Neuronal stem cell (in vitro differentiated cells): ENCODE results near the gene TIE1.
A peak's percentile ranks its signal among the peaks of the same experiment; 100 is the strongest.

ENCODE experiments used
- DNase-seq: peaks from one replicate; pipeline ENCODE4 v3.0.0-alpha.2; 2013; ENCODE audit warnings: low spot score
- H2AFZ ChIP-seq: one replicate; pipeline ENCODE4 v1.6.1; 2013; ENCODE audit warnings: mild to moderate bottlenecking, low read length, inconsistent platforms
- H2AK5ac ChIP-seq: 2 replicates; pipeline ENCODE4 v1.6.1; 2013; ENCODE audit warnings: low read depth, mild to moderate bottlenecking, inconsistent platforms, low read length, moderate library complexity, mixed read lengths
- H2BK120ac ChIP-seq: 2 replicates; pipeline ENCODE4 v1.6.1; 2013; ENCODE audit warnings: low read depth, mild to moderate bottlenecking, inconsistent platforms, low read length, moderate library complexity, mixed read lengths
- H2BK12ac ChIP-seq: one replicate; pipeline ENCODE4 v1.6.1; 2013; ENCODE audit warnings: low read length, inconsistent platforms
- H2BK15ac ChIP-seq: 2 replicates; pipeline ENCODE4 v1.6.1; 2013; ENCODE audit warnings: mild to moderate bottlenecking, low read length, inconsistent platforms, mixed read lengths
- H2BK5ac ChIP-seq: one replicate; pipeline ENCODE4 v1.6.1; 2013; ENCODE audit warnings: inconsistent platforms, mild to moderate bottlenecking, low read length, moderate library complexity
- H3K14ac ChIP-seq: one replicate; pipeline ENCODE4 v1.6.1; 2013; ENCODE audit warnings: low read length, inconsistent platforms
- H3K18ac ChIP-seq: 2 replicates; pipeline ENCODE4 v1.6.1; 2013; ENCODE audit warnings: low read length, inconsistent platforms
- H3K23ac ChIP-seq: 2 replicates; pipeline ENCODE4 v1.6.1; 2013; ENCODE audit warnings: low read depth, mild to moderate bottlenecking, mixed read lengths, low read length, inconsistent platforms; ENCODE audit not compliant: poor library complexity
- H3K27ac ChIP-seq: replicated peaks from 3 replicates; pipeline ENCODE4 v1.5.1; 2013; ENCODE audit warnings: low read length, inconsistent platforms
- H3K27me3 ChIP-seq, 3 experiments: 2 replicates each; pipeline ENCODE4 v1.6.1; 2013; ENCODE audit warnings: low read length in 3 of 3, mild to moderate bottlenecking in 2 of 3, inconsistent platforms in 1 of 3, low read depth in 1 of 3, mixed read lengths in 1 of 3, moderate library complexity in 1 of 3; ENCODE audit not compliant: control insufficient read depth in 3 of 3, insufficient read depth in 3 of 3
- H3K36me3 ChIP-seq, 2 donors: replicated peaks in 1 of 2; 2 replicates each; pipeline ENCODE4 v1.6.1; 2013; ENCODE audit warnings: low read length in 2 of 2; ENCODE audit not compliant: control insufficient read depth in 2 of 2, insufficient read depth in 2 of 2
- H3K4ac ChIP-seq: 2 replicates; pipeline ENCODE4 v1.6.1; 2013; ENCODE audit warnings: inconsistent platforms, mild to moderate bottlenecking, low read length, moderate library complexity
- H3K4me1 ChIP-seq, 2 donors: 1 replicate in 1 of 2; 2 replicates in 1 of 2; pipeline ENCODE4 v1.6.1; 2013; ENCODE audit warnings: low read length in 2 of 2, low read depth in 1 of 2; ENCODE audit not compliant: control insufficient read depth in 2 of 2, insufficient read depth in 1 of 2
- H3K4me2 ChIP-seq: one replicate; pipeline ENCODE4 v1.6.1; 2013; ENCODE audit warnings: mild to moderate bottlenecking, low read length, inconsistent platforms; ENCODE audit not compliant: insufficient read depth, poor library complexity, severe bottlenecking
- H3K4me3 ChIP-seq, 2 donors: 2 replicates each; pipeline ENCODE4 v1.5.1; 2013; ENCODE audit warnings: low read length in 2 of 2, mild to moderate bottlenecking in 2 of 2, inconsistent platforms in 1 of 2, moderate library complexity in 1 of 2
- H3K79me1 ChIP-seq: one replicate; pipeline ENCODE4 v1.6.1; 2013; ENCODE audit warnings: low read depth, mild to moderate bottlenecking, inconsistent platforms, low read length, moderate library complexity
- H3K9ac ChIP-seq: one replicate; pipeline ENCODE4 v1.6.1; 2013; ENCODE audit warnings: mild to moderate bottlenecking, low read depth, low read length, inconsistent platforms; ENCODE audit not compliant: poor library complexity
- H3K9me3 ChIP-seq, 2 donors: replicated peaks in 1 of 2; 2 replicates each; pipeline versions ENCODE3 to v1.6.1; 2013; ENCODE audit warnings: low read length in 2 of 2, mild to moderate bottlenecking in 2 of 2, inconsistent platforms in 1 of 2, low read depth in 1 of 2, mixed read lengths in 1 of 2, moderate library complexity in 1 of 2; ENCODE audit not compliant: control insufficient read depth in 2 of 2, insufficient read depth in 1 of 2
- H4K8ac ChIP-seq: one replicate; pipeline ENCODE4 v1.6.1; 2013; ENCODE audit warnings: low read depth, mild to moderate bottlenecking, inconsistent platforms, low read length, moderate library complexity
- H4K91ac ChIP-seq: one replicate; pipeline ENCODE4 v1.6.1; 2013; ENCODE audit warnings: low read length, low read depth, mild to moderate bottlenecking, inconsistent platforms; ENCODE audit not compliant: poor library complexity
- WGBS, 2 donors: extraction: QIAGEN DNeasy Blood & Tissue Kit; methylation state at CpG; one replicate each; pipeline ENCODE4 v1.1.7; 2013; ENCODE audit warnings: missing lambda C conversion rate in 2 of 2, mixed read lengths in 1 of 2; ENCODE audit not compliant: insufficient read length in 2 of 2, insufficient replicate concordance in 1 of 2; ENCODE audit errors: extremely low coverage in 2 of 2; 5-methylcytosine and 5-hydroxymethylcytosine counted together

Gene TIE1

DNA sequence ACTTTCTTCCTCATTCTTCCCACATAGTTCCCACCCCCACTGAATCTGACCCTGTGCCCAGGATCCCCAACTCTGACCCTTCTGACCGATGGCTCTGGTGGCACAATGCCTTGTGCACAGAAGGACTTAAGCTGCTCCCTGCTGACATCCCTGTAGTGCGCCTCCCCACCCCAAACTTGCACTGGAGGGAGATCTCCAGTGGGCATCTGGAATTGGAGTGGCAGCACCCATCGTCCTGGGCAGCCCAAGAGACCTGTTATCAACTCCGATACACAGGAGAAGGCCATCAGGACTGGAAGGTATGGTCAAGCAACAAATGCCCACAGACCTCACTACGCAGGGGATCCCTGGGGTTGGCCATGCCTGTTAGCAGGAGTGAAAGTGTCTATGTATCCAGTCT lies 45.9 kb downstream of the TIE1 start:
- H3K4ac ChIP-seq = no peak overlapping the region
- H3K4me3 ChIP-seq = no peak overlapping the region
- H2BK120ac ChIP-seq = no peak overlapping the region
- no peak overlapping the region for H3K14ac ChIP-seq
- H2AK5ac ChIP-seq = peak overlapping the region; percentile 88
- no peaks in the 10 kb centered on the region for H3K79me1 ChIP-seq
- no peak overlapping the region for H3K23ac ChIP-seq
- H2AFZ ChIP-seq = no peak overlapping the region
- no peak overlapping the region for H3K9ac ChIP-seq
- H3K36me3 ChIP-seq = no peaks in the 10 kb centered on the region
- H3K18ac ChIP-seq = peak overlapping the region; percentile 46
- no peak overlapping the region for H4K91ac ChIP-seq
- no peak overlapping the region for H2BK12ac ChIP-seq
- H3K27ac ChIP-seq = no peak overlapping the region
- WGBS, 2 donors = no CpG with 5 or more reads among the region's 5 CpGs
- no peaks in the 10 kb centered on the region for H3K9me3 ChIP-seq
- no peak for DNase-seq
- H4K8ac ChIP-seq = no peak overlapping the region
- H3K4me2 ChIP-seq = no peak overlapping the region
- H2BK5ac ChIP-seq = no peak overlapping the region
- H3K4me1 ChIP-seq = peaks cover 9 to 16% of the 10 kb centered on the region in 2 donors
- H3K27me3 ChIP-seq = peaks cover 0 to 60% (median 0%) of the 10 kb centered on the region in 3 experiments
- peak overlapping the region; percentile 82 for H2BK15ac ChIP-seq

DNA sequence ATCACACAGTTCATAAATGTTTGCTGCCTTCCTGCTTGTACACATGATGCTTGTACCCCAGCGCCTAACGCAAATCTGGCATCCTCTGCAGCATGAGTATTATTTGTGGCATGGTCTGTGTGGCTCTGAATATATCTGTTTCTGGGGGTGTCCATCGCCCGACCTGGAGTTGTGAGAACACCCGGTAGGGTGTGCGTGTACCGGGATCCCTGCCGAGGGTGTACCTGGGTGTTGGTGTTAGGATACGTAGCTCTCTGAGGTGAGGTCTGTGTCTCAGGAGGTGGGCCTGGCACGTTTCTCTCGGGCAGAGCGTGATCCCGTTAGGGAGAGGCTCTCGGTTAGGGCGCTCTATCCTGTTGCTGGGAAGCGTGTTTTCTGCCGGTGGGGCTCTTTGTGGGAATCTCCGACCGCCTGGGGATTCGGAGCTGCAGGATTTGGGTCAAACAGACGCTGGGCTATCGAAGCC lies 47.6 kb downstream of the TIE1 start:
- Histone ChIP-seq H2BK120ac (no peak overlapping the region), H3K14ac (no peak overlapping the region), H4K91ac (peak overlapping the region; percentile 17), H3K27ac (peak overlapping the region; percentile 62), H2AFZ (peak overlapping the region; percentile 97), H3K4me2 (peak overlapping the region; percentile 95), H3K23ac (no peak overlapping the region), H2BK12ac (no peak overlapping the region), H2BK15ac (peak overlapping the region; percentile 8), H3K4ac (peak overlapping the region; percentile 8), H3K4me3 (peak overlapping the region; percentile 44 to 81), H3K79me1 (no peaks in the 10 kb centered on the region), H3K9ac (peak overlapping the region; percentile 75), H3K36me3 (no peaks in the 10 kb centered on the region), H4K8ac (no peak overlapping the region), H2AK5ac (peak overlapping the region; percentile 58), H3K27me3 (peaks cover 0 to 64% (median 0%) of the 10 kb centered on the region in 3 experiments), H3K9me3 (no peaks in the 10 kb centered on the region), H3K18ac (peak overlapping the region; percentile 96), H3K4me1 (peaks cover 9 to 16% of the 10 kb centered on the region in 2 donors), H2BK5ac (no peak overlapping the region)
- DNase-seq = no peak
- WGBS, 2 donors = no CpG with 5 or more reads among the region's 22 CpGs

GRCh38 chr1:43348809-43349593 lies 48.2 kb downstream of the TIE1 start:
- peak overlapping the region; percentile 86 for H4K8ac ChIP-seq
- H2AFZ ChIP-seq = peak overlapping the region; percentile 97
- no CpG with 5 or more reads among the region's 72 CpGs for WGBS, 2 donors

GRCh38 chr1:43349594-43350306 lies 49.0 kb downstream of the TIE1 start:
- no peaks in the 10 kb centered on the region for H3K79me1 ChIP-seq
- no peak overlapping the region for H4K91ac ChIP-seq
- H3K4me3 ChIP-seq = peak overlapping the region; percentile 44 to 78
- peak overlapping the region; percentile 95 for H3K4me2 ChIP-seq
- peak overlapping the region; percentile 97 for H3K27ac ChIP-seq
- no peaks in the 10 kb centered on the region for H3K9me3 ChIP-seq
- no peak overlapping the region for H2BK12ac ChIP-seq
- no peak overlapping the region for H3K9ac ChIP-seq
- no peak overlapping the region for H2BK5ac ChIP-seq
- no peak overlapping the region for H4K8ac ChIP-seq
- WGBS, 2 donors = no CpG with 5 or more reads among the region's 11 CpGs
- H3K18ac ChIP-seq = peak overlapping the region; percentile 2
- H3K4me1 ChIP-seq = peaks cover 9 to 16% of the 10 kb centered on the region in 2 donors
- H3K27me3 ChIP-seq = peaks cover 0 to 56% (median 0%) of the 10 kb centered on the region in 3 experiments
- H3K23ac ChIP-seq = peak overlapping the region; percentile 92
- H3K36me3 ChIP-seq = no peaks in the 10 kb centered on the region
- peak overlapping the region; percentile 97 for H2AFZ ChIP-seq
- no peak overlapping the region for H2BK15ac ChIP-seq
- no peak for DNase-seq
- peak overlapping the region; percentile 65 for H2AK5ac ChIP-seq
- H2BK120ac ChIP-seq = no peak overlapping the region
- H3K4ac ChIP-seq = no peak overlapping the region
- H3K14ac ChIP-seq = no peak overlapping the region

More at GRCh38 chr1:43348809-43349593, 48.2 kb downstream of the TIE1 start:
- Histone ChIP-seq H3K4me2 (peak overlapping the region; percentile 95), H2BK15ac (peak overlapping the region; percentile 8), H3K14ac (peak overlapping the region; percentile 58), H3K9me3 (no peaks in the 10 kb centered on the region), H3K4me3 (peak overlapping the region; percentile 44 to 81), H3K4me1 (peaks cover 9 to 16% of the 10 kb centered on the region in 2 donors), H2AK5ac (peak overlapping the region; percentile 58), H3K23ac (peak overlapping the region; percentile 92), H3K18ac (peak overlapping the region; percentile 99), H2BK5ac (peak overlapping the region; percentile 69), H3K27me3 (peaks cover 0 to 62% (median 0%) of the 10 kb centered on the region in 3 experiments), H2BK12ac (no peak overlapping the region), H2BK120ac (no peak overlapping the region), H4K91ac (peak overlapping the region; percentile 17), H3K79me1 (no peaks in the 10 kb centered on the region), H3K27ac (peak overlapping the region; percentile 97), H3K4ac (peak overlapping the region; percentile 8), H3K36me3 (no peaks in the 10 kb centered on the region), H3K9ac (peak overlapping the region; percentile 98)
- peak; percentile 89 for DNase-seq
